H54 (cell line): ENCODE measurements around the gene DCDC1.
A peak's percentile ranks its signal among the peaks of the same experiment; 100 is the strongest.

Experiments
- DNase-seq: peaks from one replicate; pipeline ENCODE4 v3.0.0; 2011; ENCODE audit warnings: low spot score, mixed read lengths; ENCODE audit not compliant: insufficient read length
- FAIRE-seq: peaks from 3 replicates; lab custom pipeline; 2011; peaks lifted over from hg19 to GRCh38; lab: Jason Lieb, UNC
- POLR2A ChIP-seq: IDR thresholded peaks from 2 replicates; pipeline ENCODE4 v1.6.1; 2011; ENCODE audit warnings: low read depth, mild to moderate bottlenecking, low read length

The DCDC1 gene

GRCh38 chr11:31131760-31132159, 237.8 kb downstream of the DCDC1 start:
- no peak for DNase-seq
- FAIRE-seq, result no peak
- TF ChIP-seq POLR2A, result no peak

DNA sequence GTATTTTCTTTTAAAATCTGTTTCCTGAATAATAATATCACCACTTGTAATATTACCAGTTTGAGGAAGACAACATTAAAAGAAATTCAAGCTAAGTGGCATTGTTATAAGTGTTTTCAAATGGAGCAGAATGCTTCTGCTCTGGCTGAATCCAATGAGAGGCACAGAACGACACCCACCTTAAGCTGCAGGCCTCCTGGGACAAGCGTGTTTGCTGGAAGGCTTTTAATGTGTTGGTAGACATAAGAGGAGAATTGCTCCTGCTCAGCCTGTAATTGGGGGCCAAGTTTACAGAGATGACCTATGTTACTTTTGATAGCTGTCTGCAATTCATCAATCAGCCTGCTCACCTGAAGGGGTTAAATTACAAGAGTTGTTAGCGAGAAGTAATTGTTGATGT, 242.2 kb downstream of the DCDC1 start:
- no peak for FAIRE-seq
- no peak for TF ChIP-seq POLR2A
- no peak for DNase-seq

GRCh38 chr11:31120428-31120827, 249.1 kb downstream of the DCDC1 start:
- FAIRE-seq (no peak), DNase-seq (no peak)
- TF ChIP-seq POLR2A, result no peak

DNA sequence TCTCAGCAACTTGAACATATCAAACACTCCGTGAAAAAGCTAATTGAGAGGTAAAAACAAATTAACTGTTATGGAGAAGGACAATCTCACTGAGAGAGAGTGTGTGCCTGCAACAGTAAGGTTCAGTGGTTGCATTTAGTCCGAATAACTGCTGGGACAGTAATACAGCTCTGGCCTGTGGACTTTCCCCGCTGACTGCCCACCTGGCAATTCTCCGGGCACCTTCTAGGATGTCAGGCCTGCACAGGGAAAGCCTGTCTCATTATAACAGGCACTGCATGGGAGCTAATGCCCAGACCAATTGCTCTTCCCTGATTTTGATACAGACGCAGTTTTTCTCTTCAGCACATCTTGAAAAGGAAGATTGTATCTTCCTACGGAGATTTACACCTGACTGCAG, 251.0 kb downstream of the DCDC1 start:
- no peak for TF ChIP-seq POLR2A
- FAIRE-seq, result no peak
- no peak for DNase-seq

GRCh38 chr11:31117038-31117437, 252.5 kb downstream of the DCDC1 start:
- DNase-seq, result no peak
- no peak for FAIRE-seq
- TF ChIP-seq POLR2A, result no peak

GRCh38 chr11:31114442-31114841, 255.1 kb downstream of the DCDC1 start:
- DNase-seq, result no peak
- FAIRE-seq, result no peak
- TF ChIP-seq POLR2A, result no peak

DNA sequence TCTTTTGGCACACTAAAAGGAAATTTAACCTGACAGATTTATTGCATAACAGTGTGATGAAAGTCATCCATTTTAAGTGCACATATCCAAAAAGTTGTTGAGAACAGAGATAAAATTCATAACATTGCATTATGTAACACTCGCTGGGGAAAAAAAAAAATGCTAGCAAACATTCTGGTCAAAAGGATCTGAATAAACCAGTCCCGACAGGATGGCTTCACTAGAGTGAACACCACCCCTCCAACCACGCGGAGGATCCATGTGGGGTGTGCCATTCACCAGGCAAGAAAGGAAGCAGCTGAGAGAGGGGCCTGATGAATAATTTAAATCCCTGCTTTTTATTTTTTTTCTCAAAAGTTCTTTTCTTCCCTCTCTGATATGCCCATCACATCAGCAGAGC, 258.7 kb downstream of the DCDC1 start:
- DNase-seq (no peak), FAIRE-seq (no peak)

DNA sequence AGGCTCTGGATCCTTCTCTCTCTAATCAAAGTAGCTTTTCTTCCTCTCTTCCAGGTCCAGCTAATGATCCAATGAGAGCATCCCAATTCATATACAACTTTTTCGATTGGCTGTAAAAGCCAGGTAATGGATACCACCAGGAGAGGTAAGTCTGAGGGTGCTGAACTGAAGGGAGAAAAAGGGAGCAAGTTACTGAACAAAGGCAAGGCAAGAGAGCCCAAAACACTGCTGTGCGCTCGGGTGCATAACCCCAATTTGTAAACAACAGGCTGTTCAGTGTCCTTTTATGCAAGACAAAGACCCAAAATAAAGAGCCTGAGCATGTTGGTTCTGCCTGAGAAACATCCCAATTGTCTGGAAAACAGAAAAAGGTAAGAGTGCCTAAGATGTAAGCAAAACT, 260.1 kb downstream of the DCDC1 start:
- no peak for TF ChIP-seq POLR2A
- DNase-seq, result no peak
- no peak for FAIRE-seq

More for the DNA sequence above, 258.7 kb downstream of the DCDC1 start:
- no peak for TF ChIP-seq POLR2A

- no peak for TF ChIP-seq POLR2A
- FAIRE-seq (no peak), DNase-seq (no peak)
These were observed 261.9 kb downstream of the DCDC1 start for GRCh38 chr11:31107649-31108048.

DNA sequence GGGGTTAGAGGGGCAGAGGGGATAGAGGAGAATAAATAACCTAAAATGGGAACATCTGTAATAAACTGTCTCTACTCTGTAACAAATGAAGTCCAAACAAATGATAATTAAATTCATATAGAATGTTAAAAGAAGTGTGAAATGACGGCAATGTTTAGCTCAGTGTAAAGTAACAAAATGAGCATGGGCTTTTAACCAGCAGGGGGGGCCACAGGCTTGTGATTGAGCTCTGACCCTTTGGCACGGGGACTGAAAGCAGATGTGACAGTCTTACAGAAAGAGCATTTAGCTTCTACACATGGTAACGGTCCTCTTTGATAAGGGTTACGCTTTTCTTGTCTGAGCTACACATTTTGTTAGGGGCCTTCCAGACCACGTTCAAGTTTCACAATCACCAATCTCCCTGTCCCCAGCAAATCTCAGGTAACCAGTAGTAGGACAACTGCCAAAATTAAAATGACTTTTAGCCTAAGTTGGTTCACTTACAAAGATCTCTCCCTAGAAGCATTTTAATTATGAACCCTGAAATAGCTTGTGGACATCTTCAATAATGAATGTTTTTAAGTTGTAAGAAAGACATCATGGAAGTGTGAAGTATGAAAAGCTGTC, 262.5 kb downstream of the DCDC1 start:
- DNase-seq (peak; percentile 5), FAIRE-seq (no peak)
- TF ChIP-seq POLR2A, result no peak

DNA sequence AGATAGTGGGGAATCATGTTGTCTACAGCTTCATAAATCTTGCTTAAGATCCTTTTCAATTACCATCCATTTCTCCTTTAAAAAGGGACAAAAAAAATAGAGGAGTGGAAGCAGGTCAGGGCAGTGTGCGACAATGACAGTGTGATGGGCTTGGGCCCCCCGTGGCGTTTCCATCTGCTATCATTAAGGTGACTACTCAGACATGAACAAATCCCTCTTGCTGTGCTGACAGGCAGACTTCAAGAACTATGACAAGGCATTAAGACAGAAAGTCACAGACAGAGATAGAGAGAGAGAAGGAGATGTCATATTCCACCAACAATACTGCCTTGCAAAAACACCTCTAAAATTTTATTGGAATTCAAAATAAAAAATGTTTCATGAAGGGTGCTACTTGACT, 263.2 kb downstream of the DCDC1 start:
- DNase-seq (no peak), FAIRE-seq (no peak)
- TF ChIP-seq POLR2A, result no peak

DNA sequence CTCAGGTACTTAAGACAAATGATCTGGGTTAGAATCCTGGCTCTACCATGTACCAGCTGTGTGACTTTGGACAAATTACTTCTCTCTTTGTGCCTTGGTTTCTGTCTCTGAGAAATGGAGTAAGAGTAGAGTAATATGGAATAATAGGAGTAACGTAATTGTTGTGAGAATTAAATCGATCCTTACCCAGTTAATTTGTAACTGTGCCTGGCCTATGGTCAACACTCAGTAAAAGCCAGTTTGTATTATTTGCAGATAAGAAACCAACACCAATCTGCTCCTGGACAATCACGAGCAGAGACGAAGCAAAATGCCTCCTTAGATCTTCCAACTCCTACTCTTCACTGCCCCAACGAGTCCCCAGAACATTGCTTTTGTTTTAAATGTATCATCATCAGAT, 266.7 kb downstream of the DCDC1 start:
- DNase-seq (no peak), FAIRE-seq (no peak)
- TF ChIP-seq POLR2A, result no peak

GRCh38 chr11:31102316-31102715, 267.2 kb downstream of the DCDC1 start:
- FAIRE-seq (no peak), DNase-seq (no peak)
- TF ChIP-seq POLR2A, result no peak

- TF ChIP-seq POLR2A, result no peak
- DNase-seq (no peak), FAIRE-seq (no peak)
These were observed 273.2 kb downstream of the DCDC1 start for GRCh38 chr11:31096191-31096805.

- DNase-seq (no peak), FAIRE-seq (no peak)
- no peak for TF ChIP-seq POLR2A
These were observed 276.9 kb downstream of the DCDC1 start for GRCh38 chr11:31092638-31093037.
